ENCODE data around the gene SH3PXD2A.

DNA sequence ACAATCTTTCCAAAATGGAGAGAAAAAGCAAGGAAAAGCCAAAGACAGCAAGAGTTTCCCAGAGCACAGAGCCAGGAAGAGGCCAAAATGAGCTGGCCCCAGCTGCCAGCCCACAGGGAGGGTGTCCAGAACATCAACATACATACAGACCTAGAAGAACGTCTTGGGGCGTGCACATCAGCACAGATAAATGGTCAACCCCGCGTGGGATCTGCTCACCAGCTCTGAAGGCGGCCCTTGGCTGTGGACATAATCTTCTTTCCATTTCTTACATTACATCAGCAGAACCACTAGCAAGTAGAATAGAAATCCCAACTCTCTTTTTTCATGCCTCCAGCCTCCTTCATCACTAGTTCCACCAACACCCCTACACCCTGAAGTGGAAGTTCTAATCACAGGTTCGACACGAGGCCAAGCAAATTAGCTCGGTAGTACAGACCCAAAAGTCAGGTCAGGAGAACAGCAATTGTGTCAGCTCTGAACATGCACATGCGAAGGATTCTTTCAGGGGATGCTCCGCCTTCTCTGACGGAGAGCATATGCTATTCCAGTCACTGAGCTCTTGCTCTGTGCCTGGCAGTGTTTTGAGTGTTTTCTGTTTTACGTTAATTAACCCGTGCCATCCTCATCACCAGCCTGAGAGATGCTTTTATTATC lies 16.4 kb downstream of the SH3PXD2A start:
- TF ChIP-seq PRMT5 (CRISPR knock-in tag; IDR thresholded peaks at IDR 0.05): no peak
- no peak for TF ChIP-seq ATF3 (IDR thresholded peaks at IDR 0.05)
- TF ChIP-seq ATF3 (CRISPR knock-in tag; conservative IDR thresholded peaks at IDR 0.05): no peak
- TF ChIP-seq MCM7 (IDR thresholded peaks at IDR 0.05): no peak
- TF ChIP-seq, protein P1, sequence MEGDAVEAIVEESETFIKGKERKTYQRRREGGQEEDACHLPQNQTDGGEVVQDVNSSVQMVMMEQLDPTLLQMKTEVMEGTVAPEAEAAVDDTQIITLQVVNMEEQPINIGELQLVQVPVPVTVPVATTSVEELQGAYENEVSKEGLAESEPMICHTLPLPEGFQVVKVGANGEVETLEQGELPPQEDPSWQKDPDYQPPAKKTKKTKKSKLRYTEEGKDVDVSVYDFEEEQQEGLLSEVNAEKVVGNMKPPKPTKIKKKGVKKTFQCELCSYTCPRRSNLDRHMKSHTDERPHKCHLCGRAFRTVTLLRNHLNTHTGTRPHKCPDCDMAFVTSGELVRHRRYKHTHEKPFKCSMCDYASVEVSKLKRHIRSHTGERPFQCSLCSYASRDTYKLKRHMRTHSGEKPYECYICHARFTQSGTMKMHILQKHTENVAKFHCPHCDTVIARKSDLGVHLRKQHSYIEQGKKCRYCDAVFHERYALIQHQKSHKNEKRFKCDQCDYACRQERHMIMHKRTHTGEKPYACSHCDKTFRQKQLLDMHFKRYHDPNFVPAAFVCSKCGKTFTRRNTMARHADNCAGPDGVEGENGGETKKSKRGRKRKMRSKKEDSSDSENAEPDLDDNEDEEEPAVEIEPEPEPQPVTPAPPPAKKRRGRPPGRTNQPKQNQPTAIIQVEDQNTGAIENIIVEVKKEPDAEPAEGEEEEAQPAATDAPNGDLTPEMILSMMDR (IDR thresholded peaks at IDR 0.05 in 2 of 3, conservative IDR thresholded peaks at IDR 0.05 in 1 of 3; ENCODE audit: insufficient read depth in 2 of 3, low read depth in 1 of 3, low read length in 3 of 3): no peak
- TF ChIP-seq DLX4 (CRISPR knock-in tag; IDR thresholded peaks at IDR 0.05): no peak
- no peak for TF ChIP-seq NR1H2 (CRISPR knock-in tag; IDR thresholded peaks at IDR 0.05)

Data from K562 (cell line).